Stimulated activated naive B cell treated with anti-CD40 and anti-IgM and Interleukin-4, amounts not matched to agents 10 μg/mL and 1 μg/mL and 100 μg/mL, for 72 hours (primary cell): ENCODE results near the gene RBM28.

ENCODE experiments used
- ATAC-seq, 2 donors: fragments of 150-1000 bp; cut with Tn5 transposase; replicated peaks; 2 replicates each; pipeline ENCODE4 v1.10.0; 2021; ENCODE audit warnings: moderate library complexity in 1 of 2
- DNase-seq: peaks from one replicate; pipeline ENCODE4 v3.0.0; 2021
- H3K27ac Mint-ChIP-seq: one replicate; pipeline ENCODE4 v1.8.0; 2022; ENCODE audit warnings: mild to moderate bottlenecking, mixed read lengths
- H3K27me3 Mint-ChIP-seq, 2 donors: one replicate each; pipeline ENCODE4 v1.8.0; 2022; ENCODE audit warnings: mixed read lengths in 2 of 2
- H3K36me3 Mint-ChIP-seq, 2 donors: one replicate each; pipeline ENCODE4 v1.8.0; 2022; ENCODE audit warnings: mixed read lengths in 2 of 2, mild to moderate bottlenecking in 1 of 2
- H3K4me1 Mint-ChIP-seq, 2 donors: one replicate each; pipeline ENCODE4 v1.8.0; 2022; ENCODE audit warnings: mixed read lengths in 2 of 2, mild to moderate bottlenecking in 1 of 2
- H3K4me3 Mint-ChIP-seq, 2 donors: one replicate each; pipeline ENCODE4 v1.8.0; 2022; ENCODE audit warnings: mild to moderate bottlenecking in 2 of 2, mixed read lengths in 2 of 2, moderate library complexity in 1 of 2
- H3K9me3 Mint-ChIP-seq, 2 donors: one replicate each; pipeline ENCODE4 v1.8.0; 2022; ENCODE audit warnings: mixed read lengths in 2 of 2, mild to moderate bottlenecking in 1 of 2

RBM28 gene

DNA sequence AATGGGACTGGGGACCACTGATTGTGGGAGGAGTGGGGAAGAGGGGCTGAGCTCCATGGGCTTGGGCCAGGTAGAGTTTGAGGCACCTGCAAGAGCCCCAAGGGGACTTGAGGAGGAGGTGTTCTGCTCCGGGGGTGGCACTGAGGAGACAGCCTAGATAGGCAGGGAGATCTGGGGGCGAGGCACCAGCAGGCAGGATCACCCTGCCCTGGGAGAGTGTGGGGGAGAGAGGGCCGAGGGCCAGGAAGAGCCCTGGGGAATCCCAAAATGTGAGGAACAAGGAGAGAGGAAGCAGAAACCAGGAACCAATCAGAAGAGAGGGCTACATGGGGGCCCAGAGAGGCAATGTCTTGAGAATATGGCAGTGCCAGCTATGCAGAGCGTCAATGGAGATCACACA lies 68.0 kb downstream of the RBM28 start:
- Mint-ChIP-seq H3K27ac (no peak overlapping the region), H3K36me3 (peaks cover 28 to 29% of the 10 kb centered on the region in 2 donors), H3K4me3 (no peak overlapping the region), H3K4me1 (peaks cover 0 to 4% of the 10 kb centered on the region in 2 donors), H3K27me3 (peaks cover 10 to 29% of the 10 kb centered on the region in 2 donors), H3K9me3 (peaks cover 8 to 16% of the 10 kb centered on the region in 2 donors)
- ATAC-seq (no peak), DNase-seq (no peak)

DNA sequence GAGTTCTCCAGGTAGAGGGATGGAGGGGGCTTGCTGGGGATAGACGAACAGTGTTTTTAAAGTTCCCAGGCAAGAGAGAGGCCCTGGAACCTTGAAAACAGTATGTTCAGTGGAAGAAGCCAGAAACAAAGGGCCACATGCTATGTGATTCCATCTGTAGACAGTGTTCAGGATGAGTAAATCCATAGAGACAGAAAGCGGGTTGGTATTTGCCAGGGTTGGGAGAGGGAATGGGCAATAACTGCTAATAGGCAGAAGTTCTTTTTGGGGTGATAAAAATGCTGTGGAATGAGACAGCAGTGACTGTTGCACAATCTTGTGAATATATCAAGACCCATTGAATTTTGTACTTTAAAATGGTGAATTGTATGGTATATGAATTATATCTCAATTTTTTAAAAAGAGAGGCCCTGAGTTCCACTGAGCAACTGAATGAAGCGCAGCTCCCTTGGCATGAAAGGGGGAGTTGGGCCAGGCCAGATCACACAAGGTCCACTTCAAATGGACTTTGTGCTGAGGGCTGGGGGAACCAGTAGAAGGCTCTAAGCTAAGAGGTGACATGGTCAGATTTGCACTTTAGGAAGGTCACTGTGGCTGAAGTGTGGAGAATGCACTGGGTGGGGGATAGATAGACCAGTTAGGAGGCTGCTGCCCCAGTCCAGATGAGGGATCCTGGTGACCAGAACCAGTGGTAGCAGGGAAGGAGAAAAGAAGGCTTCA lies 68.7 kb downstream of the RBM28 start:
- H3K27ac Mint-ChIP-seq: no peak overlapping the region

DNA sequence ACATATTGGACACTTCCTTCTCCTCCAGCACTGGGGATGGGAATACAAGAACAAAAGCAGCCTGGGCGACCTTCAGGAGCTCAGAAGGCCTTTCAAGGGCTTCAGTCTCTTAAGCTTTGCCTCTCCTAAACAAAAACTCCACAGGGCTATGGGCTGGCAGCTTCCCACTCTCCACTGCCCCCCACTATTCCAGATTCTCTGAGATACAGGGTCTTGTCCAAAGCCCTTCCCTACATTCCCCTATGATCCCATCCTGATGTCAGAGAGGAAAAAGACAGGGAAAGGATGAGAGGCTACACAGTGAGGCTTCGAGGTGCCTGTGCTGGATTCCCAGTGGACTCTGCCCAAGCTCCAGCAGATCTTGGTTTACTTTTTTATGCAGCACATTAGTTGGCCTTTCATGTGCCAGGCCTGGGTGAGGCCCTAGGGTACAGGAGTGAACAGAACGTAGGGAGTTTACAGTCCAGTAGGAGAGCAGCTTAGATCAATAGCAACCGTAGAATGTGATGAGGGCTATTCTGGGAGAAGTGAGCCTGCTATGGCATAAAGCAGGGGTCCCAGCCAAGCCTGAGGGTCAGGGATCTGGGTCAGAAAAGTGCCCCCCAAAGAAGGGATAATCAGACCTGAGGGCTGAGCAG lies 69.3 kb downstream of the RBM28 start:
- ATAC-seq: no peak
- no peak for DNase-seq
- Mint-ChIP-seq H3K27me3 (peaks cover 20 to 41% of the 10 kb centered on the region in 2 donors), H3K27ac (no peak overlapping the region), H3K36me3 (peaks cover 21% of the 10 kb centered on the region in 2 donors), H3K4me3 (no peak overlapping the region), H3K4me1 (peaks cover 0 to 4% of the 10 kb centered on the region in 2 donors), H3K9me3 (peaks cover 0 to 9% of the 10 kb centered on the region in 2 donors)

More for the DNA sequence above, 68.7 kb downstream of the RBM28 start:
- ATAC-seq (no peak), DNase-seq (no peak)
- Mint-ChIP-seq H3K27me3 (peaks cover 14 to 35% of the 10 kb centered on the region in 2 donors), H3K36me3 (peaks cover 25 to 27% of the 10 kb centered on the region in 2 donors), H3K4me1 (peaks cover 0 to 4% of the 10 kb centered on the region in 2 donors), H3K9me3 (peaks cover 6 to 14% of the 10 kb centered on the region in 2 donors), H3K4me3 (no peak overlapping the region)

DNA sequence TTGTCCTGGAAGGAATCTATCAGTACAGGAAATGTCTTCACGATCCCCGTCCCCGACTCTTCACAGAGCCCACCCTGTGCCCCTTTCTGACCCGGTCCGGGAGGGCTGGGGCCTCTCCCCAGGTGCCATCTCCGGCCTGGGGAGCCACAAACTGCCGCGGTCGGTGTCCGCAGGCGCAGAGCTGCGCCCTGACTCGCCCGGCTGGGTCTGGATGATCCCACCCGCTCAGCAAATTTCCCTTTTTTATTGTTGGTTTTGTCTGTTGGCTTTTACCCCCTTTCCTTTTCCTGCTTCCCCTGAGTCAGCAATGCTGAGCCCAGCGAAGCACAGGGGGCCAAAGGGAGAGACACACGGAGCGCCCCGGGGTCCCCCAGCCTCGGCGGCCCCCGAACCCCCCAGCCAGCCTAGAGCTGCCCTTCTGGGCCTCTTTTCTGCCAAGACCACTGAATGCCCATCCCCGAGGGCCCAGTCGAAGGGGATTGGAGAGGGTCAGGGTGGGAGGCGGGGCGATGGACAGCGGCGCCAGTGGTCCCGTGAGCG lies 71.7 kb downstream of the RBM28 start:
- DNase-seq (no peak), ATAC-seq (no peak)
- Mint-ChIP-seq H3K27ac (no peak overlapping the region), H3K9me3 (peaks cover 0 to 3% of the 10 kb centered on the region in 2 donors), H3K4me1 (peaks cover 0 to 4% of the 10 kb centered on the region in 2 donors), H3K27me3 (peaks cover 39 to 61% of the 10 kb centered on the region in 2 donors), H3K4me3 (no peak overlapping the region), H3K36me3 (peaks cover 10 to 14% of the 10 kb centered on the region in 2 donors)

DNA sequence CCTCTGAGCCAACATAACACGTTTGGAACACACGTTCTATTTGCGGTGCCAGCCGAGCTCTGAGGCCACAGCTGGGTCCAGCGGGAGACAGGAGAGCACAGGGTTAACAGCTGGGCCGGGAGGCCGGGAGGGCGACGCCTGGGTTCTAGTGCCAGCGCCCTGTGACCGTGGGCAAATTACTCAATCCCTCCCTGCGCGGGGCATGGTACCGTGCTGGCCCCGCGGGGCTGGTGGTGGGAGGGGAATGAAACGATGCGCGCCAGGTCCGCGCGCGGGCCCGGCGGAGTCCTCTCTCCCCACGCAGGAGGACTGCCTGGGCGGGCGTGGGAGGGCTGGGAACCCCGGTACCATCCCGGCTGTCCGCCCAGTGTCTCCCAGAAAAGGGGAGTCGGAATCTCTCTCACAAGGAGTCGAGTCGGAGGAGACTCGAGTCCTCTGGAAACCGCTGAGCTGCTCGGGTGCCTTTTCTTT lies 72.2 kb downstream of the RBM28 start:
- DNase-seq (no peak), ATAC-seq (no peak)
- H3K27ac Mint-ChIP-seq: no peak overlapping the region
- peaks cover 10 to 12% of the 10 kb centered on the region in 2 donors for H3K36me3 Mint-ChIP-seq
- H3K4me3 Mint-ChIP-seq: no peak overlapping the region
- peaks cover 0 to 4% of the 10 kb centered on the region in 2 donors for H3K4me1 Mint-ChIP-seq
- H3K9me3 Mint-ChIP-seq: peaks cover 0 to 3% of the 10 kb centered on the region in 2 donors
- H3K27me3 Mint-ChIP-seq: peaks cover 40 to 65% of the 10 kb centered on the region in 2 donors

DNA sequence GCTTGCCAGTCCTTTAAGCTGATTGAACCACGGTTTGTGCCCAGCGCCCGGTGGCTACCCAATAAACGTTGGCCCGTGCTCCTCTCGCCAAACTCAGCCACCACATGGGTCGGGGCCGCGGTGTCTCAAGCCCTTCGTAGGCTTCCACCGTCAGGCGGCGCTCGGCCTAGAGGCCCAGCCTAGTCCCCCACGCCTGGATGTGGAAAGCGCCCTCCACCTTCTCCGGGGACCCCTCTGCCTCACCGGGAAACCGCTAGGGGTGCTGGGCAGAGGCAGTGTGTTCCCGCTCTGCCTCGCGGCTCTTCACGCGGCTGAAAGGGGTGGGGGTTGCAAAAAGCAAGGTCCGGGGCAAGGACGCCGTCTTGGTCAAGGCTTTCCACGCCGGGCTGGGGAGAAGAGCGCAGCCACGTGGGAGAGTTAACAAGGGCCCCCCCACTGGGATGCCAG lies 72.9 kb downstream of the RBM28 start:
- H3K4me3 Mint-ChIP-seq: no peak overlapping the region
- ATAC-seq: no peak
- peaks cover 40 to 65% of the 10 kb centered on the region in 2 donors for H3K27me3 Mint-ChIP-seq
- no peak for DNase-seq
- peaks cover 0 to 3% of the 10 kb centered on the region in 2 donors for H3K9me3 Mint-ChIP-seq
- peaks cover 0 to 2% of the 10 kb centered on the region in 2 donors for H3K4me1 Mint-ChIP-seq
- H3K36me3 Mint-ChIP-seq: peaks cover 7 to 9% of the 10 kb centered on the region in 2 donors
- H3K27ac Mint-ChIP-seq: no peak overlapping the region

DNA sequence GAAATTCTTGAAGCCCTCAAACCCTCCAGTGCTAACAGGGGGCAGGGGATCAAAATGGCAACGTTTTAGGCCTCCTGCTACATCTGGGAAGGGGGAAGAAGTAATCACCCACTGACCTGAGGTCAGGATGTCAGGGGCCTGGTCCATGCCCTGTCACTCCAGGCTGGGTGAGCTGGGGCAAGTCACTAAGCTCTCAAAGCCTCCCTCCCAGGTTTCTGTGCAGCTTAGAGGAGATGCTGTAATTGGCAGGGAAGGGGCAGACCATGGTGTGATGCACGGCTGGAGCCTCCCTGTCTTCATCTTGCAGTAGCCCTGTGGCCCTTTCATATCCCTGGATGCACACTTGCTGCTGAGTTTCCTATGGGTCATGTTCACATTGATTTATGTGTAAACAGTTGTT lies 75.5 kb downstream of the RBM28 start:
- H3K9me3 Mint-ChIP-seq: no peaks in the 10 kb centered on the region
- peaks cover 0 to 3% of the 10 kb centered on the region in 2 donors for H3K36me3 Mint-ChIP-seq
- no peak overlapping the region for H3K4me3 Mint-ChIP-seq
- H3K27me3 Mint-ChIP-seq: peaks cover 40 to 57% of the 10 kb centered on the region in 2 donors
- DNase-seq: no peak
- no peak for ATAC-seq
- H3K27ac Mint-ChIP-seq: no peak overlapping the region
- H3K4me1 Mint-ChIP-seq: peaks cover 0 to 2% of the 10 kb centered on the region in 2 donors

DNA sequence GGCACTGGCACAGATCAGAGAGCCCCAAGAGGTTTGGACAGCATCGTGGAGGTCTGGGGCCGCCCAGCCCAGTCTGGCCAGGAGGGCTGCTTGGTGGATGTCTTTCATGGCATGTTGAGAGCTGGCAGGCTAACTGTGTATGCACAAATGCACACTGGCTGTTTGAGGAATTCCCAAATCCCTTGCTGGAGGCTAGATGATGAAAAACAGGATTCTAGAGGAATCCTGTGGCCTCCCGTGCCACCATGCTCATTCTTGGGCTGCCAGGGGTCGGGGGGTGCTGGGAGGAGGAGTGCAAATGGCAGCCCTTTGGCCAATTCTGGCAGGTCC lies 76.1 kb downstream of the RBM28 start:
- ATAC-seq: no peak
- Mint-ChIP-seq H3K9me3 (no peaks in the 10 kb centered on the region), H3K27me3 (peaks cover 38 to 54% of the 10 kb centered on the region in 2 donors), H3K4me3 (no peak overlapping the region), H3K4me1 (peaks cover 0 to 2% of the 10 kb centered on the region in 2 donors), H3K36me3 (peaks cover 0 to 1% of the 10 kb centered on the region in 2 donors), H3K27ac (no peak overlapping the region)
- DNase-seq: no peak

DNA sequence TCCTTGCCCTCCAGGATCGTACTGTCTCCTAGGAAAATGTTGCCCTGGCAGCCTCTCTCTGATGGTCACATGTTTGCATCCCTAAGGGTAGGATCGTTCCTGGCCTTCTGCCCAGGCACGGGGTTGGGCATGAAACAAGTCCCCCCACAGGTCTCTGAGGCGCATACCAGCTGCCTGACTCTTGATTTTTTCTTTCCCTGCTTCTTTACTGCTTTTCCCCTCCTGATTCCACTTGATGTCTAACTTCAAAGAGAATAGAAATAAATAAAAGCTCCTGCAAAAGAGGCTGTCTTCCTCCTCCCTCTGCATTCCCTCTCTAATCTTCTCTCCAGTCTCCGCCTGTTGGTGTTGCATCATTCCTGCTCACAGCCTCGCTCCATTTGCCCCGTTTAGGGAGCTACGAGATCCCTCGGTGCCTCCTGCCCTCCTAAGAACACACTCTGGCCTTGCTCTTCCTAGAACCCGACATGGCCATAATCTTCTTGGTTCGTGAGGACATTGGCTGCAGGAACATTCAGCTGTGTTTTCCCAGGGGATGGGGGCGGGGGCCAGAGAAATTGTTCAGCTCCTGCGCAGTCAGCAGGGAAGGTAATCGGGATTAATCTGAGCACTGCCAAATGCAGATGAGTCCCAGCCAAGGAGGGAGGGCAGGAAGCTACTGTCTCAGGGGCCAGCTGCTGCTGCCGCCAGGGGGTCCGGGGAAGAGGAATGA lies 76.7 kb downstream of the RBM28 start:
- H3K27me3 Mint-ChIP-seq: peaks cover 34 to 49% of the 10 kb centered on the region in 2 donors

DNA sequence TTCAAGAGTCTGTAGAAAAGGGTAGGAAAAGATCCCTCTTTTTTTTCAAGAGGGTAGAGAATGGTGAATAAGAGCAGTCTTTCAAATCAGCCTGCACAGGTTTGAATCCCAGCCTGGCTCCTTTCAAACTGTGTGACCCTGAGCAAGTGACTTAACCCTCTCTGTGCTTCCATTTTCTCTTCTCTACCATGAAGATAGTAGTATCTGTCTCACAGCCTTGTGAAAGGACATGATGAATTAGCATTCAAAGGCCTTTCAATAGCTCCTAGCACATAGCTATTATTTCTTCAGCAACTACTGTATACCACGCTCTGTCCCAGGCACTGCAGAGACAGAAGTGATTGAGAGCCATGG lies 77.2 kb downstream of the RBM28 start:
- H3K4me3 Mint-ChIP-seq: no peak overlapping the region

More for the DNA sequence above, 76.7 kb downstream of the RBM28 start:
- no peak overlapping the region for H3K27ac Mint-ChIP-seq
- no peaks in the 10 kb centered on the region for H3K9me3 Mint-ChIP-seq
- DNase-seq (no peak), ATAC-seq (no peak)
- peaks cover 0 to 2% of the 10 kb centered on the region in 2 donors for H3K4me1 Mint-ChIP-seq
- no peak overlapping the region for H3K4me3 Mint-ChIP-seq
- H3K36me3 Mint-ChIP-seq: peaks cover 0 to 1% of the 10 kb centered on the region in 2 donors

DNA sequence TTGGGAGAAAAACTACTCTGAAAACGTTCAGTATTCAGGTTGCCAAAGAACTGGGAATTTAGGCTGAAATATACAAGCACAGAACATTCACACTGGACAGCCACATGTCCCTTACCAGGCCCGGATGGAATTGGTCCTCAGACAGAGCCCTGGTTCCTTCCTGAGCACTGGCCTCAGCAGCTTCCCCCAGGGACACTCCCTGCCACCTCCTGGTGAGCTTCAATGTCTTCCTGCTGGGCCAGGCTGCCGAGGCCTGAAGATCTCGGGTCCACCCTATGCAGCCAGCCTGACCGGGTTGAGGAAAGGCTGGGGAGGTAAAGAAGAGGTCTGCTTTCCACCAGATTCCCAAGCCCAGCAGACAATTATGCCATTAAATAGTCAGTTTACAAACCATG lies 77.8 kb downstream of the RBM28 start:
- H3K36me3 Mint-ChIP-seq: peaks cover 0 to 1% of the 10 kb centered on the region in 2 donors
- H3K4me3 Mint-ChIP-seq: no peak overlapping the region
- H3K4me1 Mint-ChIP-seq: no peaks in the 10 kb centered on the region

More for the DNA sequence above, 77.2 kb downstream of the RBM28 start:
- Mint-ChIP-seq H3K4me1 (peaks cover 0 to 2% of the 10 kb centered on the region in 2 donors), H3K27me3 (peaks cover 34 to 45% of the 10 kb centered on the region in 2 donors), H3K27ac (no peak overlapping the region), H3K36me3 (peaks cover 0 to 1% of the 10 kb centered on the region in 2 donors), H3K9me3 (no peaks in the 10 kb centered on the region)
- DNase-seq: no peak
- ATAC-seq: no peak

DNA sequence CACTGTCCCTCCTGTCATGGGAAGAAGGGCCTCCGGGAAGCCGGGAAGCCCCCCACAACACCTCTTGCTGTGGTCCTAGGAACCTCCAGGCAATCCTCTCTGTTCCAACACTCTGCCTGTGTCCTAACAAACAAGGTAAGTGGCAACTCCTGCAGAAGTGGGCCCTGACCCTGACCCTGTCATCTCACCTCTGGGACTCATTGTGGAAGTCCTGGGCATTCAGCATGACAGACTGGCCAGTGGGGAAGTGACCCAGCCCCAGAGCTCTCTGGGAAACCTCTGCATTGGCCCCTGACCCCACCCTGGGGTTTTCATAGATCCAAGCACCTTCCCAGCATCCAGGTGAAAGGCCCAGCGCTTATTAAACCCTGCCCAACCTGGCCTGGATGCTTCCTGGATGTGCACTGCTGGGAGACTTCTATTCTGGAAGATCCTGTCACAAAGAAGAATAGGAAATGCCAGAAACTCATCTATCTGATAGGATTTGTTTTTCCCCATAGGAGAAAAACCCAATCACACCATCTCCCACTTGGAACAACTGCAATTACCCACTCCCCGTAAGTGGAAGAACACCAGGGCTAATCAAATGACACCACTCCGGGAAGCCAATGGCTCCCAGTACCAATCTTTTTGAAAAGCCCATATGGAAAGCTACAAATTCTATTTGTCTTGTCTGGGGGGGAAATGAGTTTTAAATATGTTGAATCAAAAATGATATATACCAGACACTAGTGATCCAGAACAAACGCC lies 78.4 kb downstream of the RBM28 start:
- Mint-ChIP-seq H3K27me3 (peaks cover 28 to 37% of the 10 kb centered on the region in 2 donors), H3K27ac (no peak overlapping the region), H3K4me1 (no peaks in the 10 kb centered on the region), H3K36me3 (peaks cover 0 to 1% of the 10 kb centered on the region in 2 donors), H3K4me3 (no peak overlapping the region), H3K9me3 (no peaks in the 10 kb centered on the region)
- ATAC-seq: no peak
- no peak for DNase-seq

More for the DNA sequence above, 77.8 kb downstream of the RBM28 start:
- ATAC-seq (no peak), DNase-seq (no peak)
- H3K27me3 Mint-ChIP-seq: peaks cover 30 to 39% of the 10 kb centered on the region in 2 donors
- no peaks in the 10 kb centered on the region for H3K9me3 Mint-ChIP-seq
- no peak overlapping the region for H3K27ac Mint-ChIP-seq

DNA sequence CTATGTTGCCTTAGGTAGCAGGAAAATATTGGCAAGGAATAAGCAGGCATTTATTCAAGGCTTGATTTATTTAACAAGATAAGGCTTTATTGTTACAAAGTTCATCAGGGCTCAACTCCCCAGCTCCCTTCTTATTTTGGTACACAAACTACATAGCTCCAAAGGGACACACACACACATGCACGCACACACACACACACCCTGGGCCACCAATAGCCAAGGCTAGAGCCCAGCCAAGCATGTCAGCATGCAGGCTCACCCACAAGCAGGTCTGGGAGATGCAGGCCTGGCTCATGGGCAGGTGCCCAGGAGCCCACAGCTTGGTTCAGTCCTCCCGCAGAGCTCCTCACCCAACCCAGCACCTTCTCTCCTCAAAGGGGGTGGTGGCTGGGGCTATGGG lies 79.2 kb downstream of the RBM28 start:
- H3K4me1 Mint-ChIP-seq: no peaks in the 10 kb centered on the region
- H3K9me3 Mint-ChIP-seq: no peaks in the 10 kb centered on the region
- ATAC-seq (no peak), DNase-seq (no peak)
- peaks cover 25 to 33% of the 10 kb centered on the region in 2 donors for H3K27me3 Mint-ChIP-seq
- H3K36me3 Mint-ChIP-seq: no peaks in the 10 kb centered on the region
- H3K4me3 Mint-ChIP-seq: no peak overlapping the region
- no peak overlapping the region for H3K27ac Mint-ChIP-seq
